ENCODE measurements around the gene CEP78. TPM values are rescaled to one million over a fixed set of nuclear protein-coding genes. Genes with fewer than 3 reads are reported as not detected.
A peak's percentile ranks its signal among the peaks of the same experiment; 100 is the strongest.

CEP78 gene
- total RNA-seq, 1 donor from 2014 or later: 9.3 TPM

GRCh38 chr9:78234810-78235209 lies 1.1 kb upstream of the CEP78 start:
- TF ChIP-seq CTCF (IDR thresholded peaks at IDR 0.05) (no peak), POLR2A (IDR thresholded peaks at IDR 0.05) (no peak), POLR2AphosphoS5 (IDR thresholded peaks at IDR 0.05; ENCODE audit: insufficient read depth in 1 of 2, low read depth in 1 of 2) (no peak)
- Histone ChIP-seq H3K4me3 (peak overlapping the region; percentile 79 to 87), H3K27me3 (no peaks in the 10 kb centered on the region), H3K9me3 (no peaks in the 10 kb centered on the region), H3K36me3 (no peaks in the 10 kb centered on the region), H3K27ac (no peak overlapping the region), H3K4me1 (peaks cover 13% of the 10 kb centered on the region)
- no peak for DNase-seq (ENCODE audit: extremely low spot score in 2 of 2)
- intact Hi-C loops (cut with DNase I): no loop called here

DNA sequence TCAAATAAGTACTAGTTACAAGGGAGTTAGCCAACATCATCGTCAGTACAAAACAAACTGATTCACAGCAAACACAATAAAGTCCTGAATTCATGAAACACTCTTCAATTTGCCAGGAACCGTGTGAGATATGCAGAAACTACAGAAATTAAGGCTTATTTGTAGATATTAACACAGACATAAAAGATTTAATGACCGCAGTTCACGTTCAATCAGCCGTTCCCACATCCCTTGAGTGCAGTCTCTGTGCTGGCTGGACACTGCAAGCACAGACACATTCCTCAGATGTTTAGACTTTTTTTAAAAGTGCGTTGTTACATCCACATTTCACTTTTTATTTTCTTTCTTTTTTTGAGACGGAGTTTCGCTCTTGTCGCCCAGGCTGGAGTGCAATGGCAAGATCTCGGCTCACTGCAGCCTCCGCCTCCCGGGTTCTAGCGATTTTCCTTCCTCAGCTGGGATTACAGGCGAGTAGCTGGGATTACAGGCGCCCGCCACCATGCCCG lies 566 bp upstream of the CEP78 start:
- Histone ChIP-seq H3K4me1 (peaks cover 13% of the 10 kb centered on the region), H3K27ac (peak overlapping the region; percentile 71), H3K36me3 (no peaks in the 10 kb centered on the region), H3K4me3 (peak overlapping the region; percentile 79 to 87), H3K27me3 (no peaks in the 10 kb centered on the region), H3K9me3 (no peaks in the 10 kb centered on the region)
- DNase-seq (ENCODE audit: extremely low spot score in 2 of 2): no peak
- intact Hi-C loops (cut with DNase I): no loop called here
- TF ChIP-seq CTCF (IDR thresholded peaks at IDR 0.05): no peak
- TF ChIP-seq POLR2A (IDR thresholded peaks at IDR 0.05): no peak

- DNase-seq (ENCODE audit: extremely low spot score in 2 of 2): no peak
- no peaks in the 10 kb centered on the region for H3K27me3 ChIP-seq
- peaks cover 13% of the 10 kb centered on the region for H3K4me1 ChIP-seq
- no peaks in the 10 kb centered on the region for H3K36me3 ChIP-seq
- intact Hi-C loops (cut with DNase I): no loop called here
- H3K27ac ChIP-seq: peak overlapping the region; percentile 71
- peak overlapping the region; percentile 79 to 87 for H3K4me3 ChIP-seq
- no peaks in the 10 kb centered on the region for H3K9me3 ChIP-seq
- no peak for TF ChIP-seq POLR2AphosphoS5 (IDR thresholded peaks at IDR 0.05; ENCODE audit: insufficient read depth in 1 of 2, low read depth in 1 of 2)
- TF ChIP-seq CTCF (IDR thresholded peaks at IDR 0.05): no peak
- no peak for TF ChIP-seq POLR2A (IDR thresholded peaks at IDR 0.05)
These were observed 656 bp downstream of the CEP78 start for GRCh38 chr9:78236551-78236910.

DNA sequence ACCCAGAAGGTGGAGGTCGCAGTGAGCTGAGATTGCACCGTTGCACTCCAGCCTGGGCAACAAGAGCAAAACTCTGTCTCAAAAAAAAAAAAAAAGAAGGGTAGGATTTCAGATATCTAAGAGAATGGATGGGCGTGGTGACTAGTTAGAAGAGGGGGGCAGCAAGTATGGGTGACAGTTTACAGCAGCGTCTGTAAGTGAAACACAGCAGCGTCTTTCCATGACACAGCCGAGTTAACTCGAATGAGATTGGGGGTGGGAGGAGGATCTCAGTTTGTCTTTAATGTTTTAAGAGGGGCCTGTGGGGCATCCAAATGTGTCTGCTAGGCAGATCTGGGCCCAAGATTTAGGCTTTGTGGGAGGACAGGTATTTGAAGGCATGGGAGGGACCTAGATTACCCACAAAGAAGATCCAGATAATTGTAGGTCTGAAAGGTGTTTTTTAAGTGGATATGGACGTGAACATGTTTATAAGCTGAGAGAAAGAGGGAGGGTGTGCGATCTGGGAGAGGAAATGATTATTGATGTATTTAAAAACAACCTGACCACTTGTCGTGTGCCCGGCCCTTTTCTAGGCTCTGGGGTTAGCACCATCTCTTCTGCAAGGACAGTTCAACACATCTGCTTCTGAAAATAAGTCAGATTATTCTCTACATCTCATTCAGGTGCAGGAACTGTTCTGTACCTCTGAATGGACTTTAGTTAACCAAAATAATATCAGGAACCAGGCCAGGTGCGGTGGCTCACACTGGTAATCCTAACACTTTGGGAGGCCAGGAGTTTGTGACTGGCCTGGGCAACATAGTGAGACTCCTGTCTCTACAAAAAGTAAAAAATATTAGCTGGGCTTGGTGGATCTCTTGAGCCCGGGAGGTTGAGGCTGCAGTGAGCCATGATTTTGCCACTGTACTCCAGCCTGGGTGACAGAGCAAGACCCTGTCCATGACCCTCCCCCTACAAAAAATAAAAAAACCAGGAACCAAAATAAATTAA lies 2.5 kb downstream of the CEP78 start:
- Histone ChIP-seq H3K9me3 (no peaks in the 10 kb centered on the region), H3K36me3 (no peaks in the 10 kb centered on the region), H3K27me3 (no peaks in the 10 kb centered on the region), H3K4me1 (peaks cover 13% of the 10 kb centered on the region), H3K4me3 (no peak overlapping the region), H3K27ac (no peak overlapping the region)
- TF ChIP-seq POLR2A (IDR thresholded peaks at IDR 0.05) (no peak), CTCF (IDR thresholded peaks at IDR 0.05) (no peak), POLR2AphosphoS5 (IDR thresholded peaks at IDR 0.05; ENCODE audit: insufficient read depth in 1 of 2, low read depth in 1 of 2) (no peak)
- no peak for DNase-seq (ENCODE audit: extremely low spot score in 2 of 2)
- intact Hi-C loops (cut with DNase I): no loop called here

- Histone ChIP-seq H3K4me1 (peaks cover 13% of the 10 kb centered on the region), H3K27me3 (no peaks in the 10 kb centered on the region), H3K27ac (no peak overlapping the region), H3K36me3 (no peaks in the 10 kb centered on the region), H3K4me3 (no peak overlapping the region), H3K9me3 (no peaks in the 10 kb centered on the region)
- DNase-seq (ENCODE audit: extremely low spot score in 2 of 2): no peak
- intact Hi-C loops (cut with DNase I): no loop called here
- TF ChIP-seq POLR2A (IDR thresholded peaks at IDR 0.05): no peak
- TF ChIP-seq CTCF (IDR thresholded peaks at IDR 0.05): no peak
- TF ChIP-seq POLR2AphosphoS5 (IDR thresholded peaks at IDR 0.05; ENCODE audit: insufficient read depth in 1 of 2, low read depth in 1 of 2): no peak
These were observed 3.6 kb downstream of the CEP78 start for GRCh38 chr9:78239506-78239905.
